Epithelial cell of proximal tubule (primary cell): ENCODE measurements around the gene IVD. TPM values are rescaled to one million over a fixed set of nuclear protein-coding genes. Genes with fewer than 3 reads are reported as not detected.

Source experiments
- DNase-seq: peaks from one replicate; pipeline ENCODE4 v3.0.0-alpha.2; 2011; ENCODE audit warnings: low read depth
- H3K4me3 ChIP-seq: 2 replicates; pipeline ENCODE4 v1.5.1; 2011; ENCODE audit warnings: low read depth, mild to moderate bottlenecking, low read length
- total RNA-seq: library from RNA; depleted of rRNA; stranded (reverse); fragments of >200 nt; gene quantifications from 2 replicates; pipeline ENCODE4 v1.2.3, GENCODE V29; 2015
- TF ChIP-seq, protein P1 (sequence below): conservative IDR thresholded peaks from 2 replicates; pipeline ENCODE4 v1.5.1; 2012; ENCODE audit warnings: low read depth, mild to moderate bottlenecking, low read length

Gene IVD
- total RNA-seq, 1 donor from 2014 or later = 34.4 TPM

DNA sequence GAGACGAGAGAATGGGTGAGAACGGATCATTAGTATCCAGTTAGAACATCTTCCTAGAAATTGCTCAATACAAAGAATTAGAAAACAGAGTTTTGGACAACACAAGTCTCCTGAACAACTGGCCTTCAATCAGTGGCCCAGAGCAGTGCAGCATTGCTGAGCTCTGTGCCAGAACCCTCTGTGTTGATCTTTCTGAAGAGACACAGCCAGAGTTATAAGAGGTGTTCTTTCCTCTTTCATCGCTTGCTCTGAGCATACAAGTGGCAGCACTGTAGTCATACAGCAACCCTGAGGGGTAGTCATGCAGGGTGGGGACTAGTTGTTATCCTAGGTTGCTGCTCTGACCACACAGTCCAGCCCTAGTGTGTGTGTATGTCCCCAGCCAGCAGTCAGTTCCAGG, 19.1 kb upstream of the IVD start:
- H3K4me3 ChIP-seq = no peak overlapping the region
- TF ChIP-seq, protein P1, sequence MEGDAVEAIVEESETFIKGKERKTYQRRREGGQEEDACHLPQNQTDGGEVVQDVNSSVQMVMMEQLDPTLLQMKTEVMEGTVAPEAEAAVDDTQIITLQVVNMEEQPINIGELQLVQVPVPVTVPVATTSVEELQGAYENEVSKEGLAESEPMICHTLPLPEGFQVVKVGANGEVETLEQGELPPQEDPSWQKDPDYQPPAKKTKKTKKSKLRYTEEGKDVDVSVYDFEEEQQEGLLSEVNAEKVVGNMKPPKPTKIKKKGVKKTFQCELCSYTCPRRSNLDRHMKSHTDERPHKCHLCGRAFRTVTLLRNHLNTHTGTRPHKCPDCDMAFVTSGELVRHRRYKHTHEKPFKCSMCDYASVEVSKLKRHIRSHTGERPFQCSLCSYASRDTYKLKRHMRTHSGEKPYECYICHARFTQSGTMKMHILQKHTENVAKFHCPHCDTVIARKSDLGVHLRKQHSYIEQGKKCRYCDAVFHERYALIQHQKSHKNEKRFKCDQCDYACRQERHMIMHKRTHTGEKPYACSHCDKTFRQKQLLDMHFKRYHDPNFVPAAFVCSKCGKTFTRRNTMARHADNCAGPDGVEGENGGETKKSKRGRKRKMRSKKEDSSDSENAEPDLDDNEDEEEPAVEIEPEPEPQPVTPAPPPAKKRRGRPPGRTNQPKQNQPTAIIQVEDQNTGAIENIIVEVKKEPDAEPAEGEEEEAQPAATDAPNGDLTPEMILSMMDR = no peak
- DNase-seq = no peak

DNA sequence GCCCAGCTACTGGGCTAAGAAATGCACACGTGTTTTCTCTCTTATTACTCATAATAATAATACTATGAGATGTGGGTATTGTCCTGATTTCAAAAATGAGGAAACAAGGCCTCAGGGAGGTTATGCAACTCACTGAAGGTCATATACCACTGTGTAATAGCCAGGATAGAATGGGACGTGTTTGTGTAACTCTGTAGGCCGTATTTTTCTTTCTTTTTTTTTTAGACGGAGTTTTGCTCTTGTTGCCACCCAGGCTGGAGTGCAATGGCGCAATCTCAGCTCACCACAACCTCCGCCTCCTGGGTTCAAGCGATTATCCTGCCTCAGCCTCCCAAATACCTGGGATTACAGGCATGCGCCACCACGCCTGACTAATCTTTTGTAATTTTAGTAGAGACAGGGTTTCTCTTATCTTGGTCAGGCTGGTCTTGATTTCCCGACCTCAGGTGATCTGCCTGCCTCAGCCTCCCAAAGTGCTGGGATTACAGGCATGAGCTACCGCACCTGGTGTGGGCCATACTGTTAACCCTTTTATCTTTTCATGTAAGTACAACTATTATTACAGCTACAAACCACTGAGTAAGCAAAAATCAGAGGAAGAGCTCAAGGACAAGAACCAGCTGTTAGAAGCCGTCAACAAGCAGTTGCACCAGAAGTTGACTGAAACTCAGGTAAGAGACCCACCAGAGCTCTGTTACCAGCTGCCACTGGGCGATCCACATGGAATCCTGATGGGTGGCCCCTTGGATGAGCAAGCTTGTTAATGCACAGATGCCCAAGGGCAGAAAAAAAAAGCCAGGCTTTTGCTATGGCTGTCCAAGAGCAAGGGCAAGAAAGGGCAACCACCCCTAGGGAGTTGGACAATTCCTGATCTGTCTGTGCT, 16.4 kb upstream of the IVD start:
- no peak overlapping the region for H3K4me3 ChIP-seq
- DNase-seq = no peak
- TF ChIP-seq, protein P1 = no peak

DNA sequence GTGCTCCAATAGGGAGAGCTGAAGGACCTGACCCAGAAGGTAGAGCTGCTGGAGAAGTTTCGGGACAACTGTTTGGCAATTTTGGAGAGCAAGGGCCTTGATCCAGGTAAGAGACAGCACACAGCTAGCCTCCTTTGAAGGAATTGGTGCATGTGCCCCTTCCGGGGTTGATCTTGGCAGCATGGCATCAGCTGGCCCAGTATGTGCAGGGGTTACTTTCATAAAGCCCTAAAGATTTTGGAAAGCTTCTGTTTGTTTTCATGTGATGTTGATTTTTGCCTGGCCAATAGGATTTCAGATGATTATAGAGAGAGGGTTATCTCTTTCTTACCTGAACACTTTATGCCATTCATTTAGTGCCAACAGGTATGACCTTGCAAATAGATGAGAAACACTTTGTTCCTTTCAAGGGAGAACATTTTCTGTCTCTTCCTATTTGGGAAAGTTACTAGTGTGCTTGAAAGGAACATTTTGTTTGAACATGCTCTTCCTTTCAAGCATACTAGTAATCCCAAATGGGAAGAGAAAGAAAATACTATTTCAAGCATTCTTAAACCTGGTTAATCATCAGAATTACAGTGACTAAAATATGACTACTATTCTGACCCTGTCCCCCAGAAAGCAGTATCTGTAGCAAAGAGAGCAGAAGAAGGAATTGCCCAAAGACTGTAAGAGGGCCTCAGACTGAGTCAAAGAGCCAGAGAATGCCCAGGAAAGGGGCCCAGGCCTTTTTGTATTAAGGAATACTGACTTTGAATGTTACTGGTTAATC, 15.6 kb upstream of the IVD start:
- H3K4me3 ChIP-seq = no peak overlapping the region
- no peak for DNase-seq
- TF ChIP-seq, protein P1 = no peak

DNA sequence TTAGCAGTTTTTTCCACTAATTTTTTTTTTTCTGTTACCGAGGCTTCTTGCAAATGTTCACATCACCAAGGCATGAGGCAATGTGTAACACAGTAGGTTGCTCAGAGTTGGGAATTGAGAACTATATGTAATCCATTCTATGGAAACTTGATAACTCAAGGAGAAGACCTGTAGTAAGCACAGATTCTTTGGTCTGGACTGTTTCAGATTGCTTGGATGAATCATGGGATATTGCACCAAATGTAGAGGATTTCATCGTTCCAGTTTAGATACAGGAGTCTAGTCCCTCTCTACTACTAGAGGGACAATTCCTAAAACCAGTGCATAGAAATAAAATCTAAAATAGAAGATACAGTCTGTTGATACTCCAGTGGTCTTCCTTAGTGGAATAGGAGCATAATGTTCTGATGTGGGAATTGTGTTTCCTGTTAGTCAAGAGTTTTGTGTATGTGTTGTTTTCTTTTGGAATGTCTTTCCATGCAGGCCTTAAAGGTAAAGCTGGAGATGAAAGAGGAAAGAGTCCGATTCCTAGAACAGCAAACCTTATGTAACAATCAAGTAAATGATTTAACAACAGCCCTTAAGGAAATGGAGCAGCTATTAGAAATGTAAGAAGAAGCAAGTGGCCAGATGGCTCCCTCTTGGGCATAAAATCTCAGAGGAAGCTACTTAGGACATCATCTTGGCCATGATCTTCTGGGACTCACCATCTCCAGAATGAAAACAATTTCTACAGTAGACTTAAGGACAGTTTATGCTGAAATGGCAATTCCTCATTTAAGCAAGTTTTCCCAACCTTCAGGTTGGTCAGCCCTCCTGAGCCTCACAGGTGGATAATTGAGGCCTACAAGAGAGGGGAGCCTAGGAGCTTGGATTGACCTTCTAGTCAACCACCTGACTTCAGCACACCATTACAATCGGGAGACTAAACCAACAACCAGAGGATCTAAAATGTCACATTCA, 12.3 kb upstream of the IVD start:
- TF ChIP-seq, protein P1 = no peak
- DNase-seq = no peak
- H3K4me3 ChIP-seq = no peak overlapping the region

DNA sequence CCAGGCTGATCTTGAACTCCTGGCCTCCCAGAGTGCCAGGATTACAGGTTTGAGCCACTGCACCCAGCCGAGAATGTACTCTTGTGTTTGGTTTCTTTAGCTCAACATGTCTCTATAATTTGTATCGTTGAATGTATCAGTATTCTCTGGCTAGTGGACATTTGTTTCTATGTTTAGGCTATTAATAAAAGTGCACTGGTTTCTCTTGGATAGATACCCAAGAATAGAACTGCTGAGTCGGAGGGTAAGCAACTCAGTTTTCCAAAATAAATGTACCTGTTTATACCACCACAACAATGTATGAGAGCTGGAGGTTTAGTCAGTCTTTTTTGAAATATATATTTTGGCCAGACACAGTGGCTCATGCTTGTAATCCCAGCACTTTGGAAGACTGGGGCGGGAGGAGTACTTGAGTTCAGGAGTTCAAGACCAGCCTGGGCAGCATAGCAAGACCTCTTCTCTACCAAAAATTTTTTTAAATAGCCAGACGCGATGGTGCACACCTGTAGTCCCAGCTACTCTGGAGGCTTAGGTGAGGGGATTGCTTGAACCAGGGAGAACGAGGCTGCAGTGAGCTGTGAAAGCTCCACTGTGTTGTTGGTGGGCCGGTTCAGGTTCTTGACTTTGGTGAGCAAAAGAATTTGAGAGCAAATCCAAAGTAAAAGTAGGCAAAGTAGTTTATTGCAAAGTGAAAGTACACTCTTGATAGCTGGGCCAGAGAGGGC, 7.7 kb upstream of the IVD start:
- TF ChIP-seq, protein P1 = no peak
- no peak overlapping the region for H3K4me3 ChIP-seq
- DNase-seq = no peak

DNA sequence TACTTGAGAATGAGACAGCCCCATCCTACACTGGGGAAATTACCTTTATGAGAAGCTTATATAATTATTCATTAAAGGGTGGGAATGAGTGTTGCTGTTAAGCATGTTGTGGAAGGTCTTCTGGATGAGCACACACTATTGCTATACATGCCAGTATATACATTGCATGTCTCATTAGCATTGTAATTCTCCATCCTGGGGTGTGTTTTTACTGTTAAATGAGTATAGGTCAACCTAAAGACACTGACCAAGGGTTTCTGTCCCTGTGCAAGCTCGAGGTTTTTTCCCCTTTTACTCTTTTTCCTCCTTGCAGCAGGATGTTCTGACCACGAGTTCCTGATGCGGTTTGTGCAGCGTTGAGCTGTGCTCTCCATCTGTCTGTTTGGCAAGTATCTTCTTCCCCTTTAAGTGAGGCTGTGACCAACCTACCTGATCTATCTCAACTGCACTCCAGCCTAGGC, 7.2 kb upstream of the IVD start:
- TF ChIP-seq, protein P1 = no peak
- no peak overlapping the region for H3K4me3 ChIP-seq
- no peak for DNase-seq
